K562 (cell line): ENCODE measurements around the gene NLGN4X. TPM values are rescaled to one million over a fixed set of nuclear protein-coding genes. Genes with fewer than 3 reads are reported as not detected.

ENCODE experiments used
- ATAC-seq: fragments of 200-7000 bp; cut with Tn5 transposase; 3 replicates; pipeline ENCODE4 v1.9.1; 2020; ENCODE audit warnings: moderate library complexity
- BruUV-seq: library from RNA; stranded (reverse); fragments of 400-500 nt; replicated peaks from 2 replicates; lab custom pipeline; 2021; lab: Mats Ljungman, UMichigan
- CTCF ChIA-PET: fragments of 300-600 bp; formaldehyde crosslinking; extraction: SDS; loops from one replicate; lab custom pipeline; 2021; ENCODE audit warnings: low intra/inter-chr PET ratio; lab: Yijun Ruan, JAX
- POLR2A ChIA-PET: fragments of 300-600, 350-650 bp; sonication (Branson Sonifier 250); formaldehyde crosslinking; extraction: SDS; loops from one replicate; lab custom pipeline; 2021; ENCODE audit warnings: antibody characterized with exemption, inconsistent platforms; lab: Yijun Ruan, JAX
- DNase-seq, 4 experiments: peaks; one replicate each; pipeline versions ENCODE4 v3.0.0 to v3.0.0-alpha.2; 2011 to 2018; ENCODE audit warnings: low spot score in 3 of 4, mixed read lengths in 3 of 4; ENCODE audit errors: extremely low read depth in 1 of 4
- FAIRE-seq: peaks from 2 replicates; lab custom pipeline; 2011; peaks lifted over from hg19 to GRCh38; lab: Jason Lieb, UNC
- H2AFZ ChIP-seq: 2 replicates; pipeline ENCODE4 v1.6.0; 2011; ENCODE audit warnings: low read depth, low read length, control low read depth, inconsistent platforms
- H3K27ac ChIP-seq: fragments of 200-600 bp; 3 replicates; pipeline ENCODE4 v1.8.0; 2011; ENCODE audit warnings: low read depth, mild to moderate bottlenecking, control low read depth, inconsistent platforms, low read length, moderate library complexity, mixed read lengths; ENCODE audit errors: extremely low read depth
- H3K27me3 ChIP-seq, 2 experiments: fragments of 300-600 bp in 1 of 2; 2 replicates in 1 of 2; 3 replicates in 1 of 2; pipeline versions ENCODE4 v1.6.0 to v1.8.0; 2011; ENCODE audit warnings: inconsistent platforms in 2 of 2, low read length in 2 of 2, mild to moderate bottlenecking in 1 of 2, mixed read lengths in 1 of 2, moderate library complexity in 1 of 2; ENCODE audit not compliant: control insufficient read depth in 2 of 2, insufficient read depth in 2 of 2
- H3K36me3 ChIP-seq: fragments of 300-600 bp; 3 replicates; pipeline ENCODE4 v1.8.0; 2011; ENCODE audit warnings: mild to moderate bottlenecking, low read length, inconsistent platforms; ENCODE audit not compliant: control insufficient read depth, insufficient read depth
- H3K4me1 ChIP-seq, 2 experiments: fragments of 200-600 bp in 1 of 2; replicated peaks in 1 of 2; 2 replicates in 1 of 2; 3 replicates in 1 of 2; pipeline versions ENCODE4 v1.5.1 to v1.8.0; 2011; ENCODE audit warnings: inconsistent platforms in 2 of 2, low read length in 2 of 2, mild to moderate bottlenecking in 1 of 2, mixed read lengths in 1 of 2, moderate library complexity in 1 of 2; ENCODE audit not compliant: control insufficient read depth in 2 of 2, insufficient read depth in 2 of 2
- H3K4me2 ChIP-seq: 2 replicates; pipeline ENCODE4 v1.6.1; 2011; ENCODE audit warnings: low read length, control low read depth, inconsistent platforms, mixed read lengths; ENCODE audit not compliant: insufficient read depth
- H3K4me3 ChIP-seq: fragments of 200-600 bp; sonication (generic), shearing (Covaris generic); 2 replicates; pipeline ENCODE4 v1.5.1; 2016; ENCODE audit warnings: control low read depth, inconsistent platforms
- H3K79me2 ChIP-seq: fragments of 200-600 bp; 3 replicates; pipeline ENCODE4 v1.8.0; 2011; ENCODE audit warnings: low read length, inconsistent platforms; ENCODE audit not compliant: control insufficient read depth, insufficient read depth
- H3K9ac ChIP-seq, 2 experiments: 2 replicates each; pipeline versions ENCODE4 v1.6.0 to v1.6.1; 2011; ENCODE audit warnings: low read depth in 2 of 2, low read length in 2 of 2, control low read depth in 1 of 2, inconsistent platforms in 1 of 2, mild to moderate bottlenecking in 1 of 2, mixed read lengths in 1 of 2; ENCODE audit not compliant: insufficient read depth in 1 of 2
- H3K9me1 ChIP-seq: one replicate; pipeline ENCODE4 v1.6.0; 2011; ENCODE audit warnings: inconsistent platforms, mild to moderate bottlenecking, low read length, moderate library complexity; ENCODE audit not compliant: control insufficient read depth, insufficient read depth
- H3K9me3 ChIP-seq: replicated peaks from 2 replicates; pipeline ENCODE4 v1.5.1; 2011; ENCODE audit warnings: low read depth, low read length, inconsistent platforms; ENCODE audit not compliant: control insufficient read depth, insufficient read depth
- H4K20me1 ChIP-seq: replicated peaks from 2 replicates; pipeline ENCODE4 v1.6.1; 2011; ENCODE audit warnings: low read length, inconsistent platforms, mixed read lengths; ENCODE audit not compliant: control insufficient read depth, insufficient read depth
- ATF1 ChIP-seq, 2 experiments: fragments of 450-650 bp in 1 of 2; IDR thresholded peaks; 2 replicates each; pipeline ENCODE4 v1.6.1; 2016; ENCODE audit warnings: missing compliant biosample characterization in 1 of 2, missing genetic modification characterization in 1 of 2
- ATF7 ChIP-seq: fragments of 450-650 bp; IDR thresholded peaks from 2 replicates; pipeline ENCODE4 v1.7.1; 2014; ENCODE audit warnings: mild to moderate bottlenecking, moderate library complexity
- E2F8 ChIP-seq: fragments of 450-650 bp; IDR thresholded peaks from 2 replicates; pipeline ENCODE4 v1.7.1; 2018; ENCODE audit warnings: mild to moderate bottlenecking, low read depth; ENCODE audit not compliant: partially characterized antibody
- MBD2 ChIP-seq: sonication (generic); IDR thresholded peaks from 2 replicates; pipeline ENCODE4 v1.6.1; 2016; ENCODE audit warnings: low read depth, borderline replicate concordance
- NFXL1 ChIP-seq: fragments of 450-650 bp; formaldehyde crosslinking; IDR thresholded peaks from 2 replicates; pipeline ENCODE4 v1.4.0; 2021; ENCODE audit warnings: mild to moderate bottlenecking
- OTX1 ChIP-seq: fragments of 450-650 bp; formaldehyde crosslinking; IDR thresholded peaks from 2 replicates; pipeline ENCODE4 v1.4.0; 2022; ENCODE audit warnings: mild to moderate bottlenecking
- PPARD ChIP-seq: fragments of 250-450 bp; sonication (Bioruptor Pico); IDR thresholded peaks from 2 replicates; pipeline ENCODE4 v1.8.0; 2022; ENCODE audit warnings: inconsistent platforms, mild to moderate bottlenecking, moderate library complexity
- RAD21 ChIP-seq, 2 experiments: fragments of 250-450 bp in 1 of 2; fragments of 450-650 bp in 1 of 2; sonication (Bioruptor Pico) in 1 of 2; formaldehyde crosslinking in 1 of 2; IDR thresholded peaks in 1 of 2; conservative IDR thresholded peaks in 1 of 2; 2 replicates each; pipeline versions ENCODE4 v1.4.0 to v1.8.0; 2020 to 2022; ENCODE audit warnings: mild to moderate bottlenecking in 2 of 2, moderate library complexity in 1 of 2
- TRIM28 ChIP-seq: fragments of 450-650 bp; IDR thresholded peaks from 2 replicates; pipeline ENCODE4 v1.6.1; 2017
- U2AF1 ChIP-seq: fragments of 200-400 bp; formaldehyde crosslinking; optimal IDR thresholded peaks from 2 replicates; pipeline ENCODE3; 2017; ENCODE audit warnings: mild to moderate bottlenecking, low read depth, low read length, moderate library complexity
- ZNF398 ChIP-seq: fragments of 250-450 bp; sonication (Bioruptor Pico); IDR thresholded peaks from 2 replicates; pipeline ENCODE4 v1.8.0; 2021; ENCODE audit warnings: moderate library complexity, mild to moderate bottlenecking, inconsistent platforms
- ZNF77 ChIP-seq: fragments of 250-450 bp; sonication (Bioruptor Pico); IDR thresholded peaks from 2 replicates; pipeline ENCODE4 v1.5.0; 2020
- ZZZ3 ChIP-seq: fragments of 450-650 bp; IDR thresholded peaks from 2 replicates; pipeline ENCODE4 v1.6.1; 2016; ENCODE audit warnings: antibody characterized with exemption, mild to moderate bottlenecking, moderate library complexity
- WGBS: fragments of 100-300 bp; shearing (Covaris generic); methylation state at CpG from one replicate; pipeline ENCODE4 v1.1.6; 2016; ENCODE audit warnings: low coverage, mixed read lengths; ENCODE audit not compliant: insufficient coverage; ENCODE audit errors: missing lambda C conversion rate; 5-methylcytosine and 5-hydroxymethylcytosine counted together
- in situ Hi-C: fragments of 300-500 bp; cut with MboI; formaldehyde crosslinking; loops from 4 replicates; pipeline ENCODE4 v1.15.0; 2018; ENCODE audit warnings: inconsistent platforms, mixed read lengths
- intact Hi-C: fragments of 100-400 bp; cut with micrococcal nuclease; formaldehyde crosslinking; loops from 2 replicates; pipeline ENCODE4 v1.14.2; 2022
- polyA plus RNA-seq, 8 experiments: library from polyadenylated mRNA; depleted of rRNA in 4 of 8; stranded (reverse) in 5 of 8; unstranded in 3 of 8; fragments of >200 nt; fragmentation: Nextera tagmentation in 2 of 8; fragmentation: Illumina TruSeq in 1 of 8; extraction: Ambion mirVana in 2 of 8; extraction: Trizol in 1 of 8; gene quantifications; 2 replicates each; pipeline versions ENCODE4 v1.2.1 to v1.2.3, GENCODE V29; 2011 to 2014; ENCODE audit warnings: inconsistent platforms in 1 of 8, missing spikeins in 1 of 8
- total RNA-seq, 7 experiments: library from RNA; depleted of rRNA in 6 of 7; stranded (reverse); fragments of >200 nt in 6 of 7; fragmentation: Illumina TruSeq in 2 of 7; extraction: Trizol in 2 of 7; gene quantifications; 2 replicates each; pipeline versions ENCODE4 v1.2.1 to v1.2.3, GENCODE V29; 2011 to 2021; ENCODE audit warnings: low replicate concordance in 1 of 7
- TF ChIP-seq, protein P1 (sequence below): fragments of 450-650 bp; formaldehyde crosslinking; IDR thresholded peaks from 2 replicates; pipeline ENCODE4 v1.4.0; 2020; ENCODE audit warnings: mild to moderate bottlenecking
- TF ChIP-seq, protein P2 (sequence below): sonication (generic); IDR thresholded peaks from 2 replicates; pipeline ENCODE4 v1.6.1; 2016

Gene NLGN4X
- total and polyA plus RNA-seq, 9 of the 15 experiments (the other 6 are each of a cell fraction or from before 2014, with no cell fraction given), result 0.07 TPM; not detected in 8

DNA sequence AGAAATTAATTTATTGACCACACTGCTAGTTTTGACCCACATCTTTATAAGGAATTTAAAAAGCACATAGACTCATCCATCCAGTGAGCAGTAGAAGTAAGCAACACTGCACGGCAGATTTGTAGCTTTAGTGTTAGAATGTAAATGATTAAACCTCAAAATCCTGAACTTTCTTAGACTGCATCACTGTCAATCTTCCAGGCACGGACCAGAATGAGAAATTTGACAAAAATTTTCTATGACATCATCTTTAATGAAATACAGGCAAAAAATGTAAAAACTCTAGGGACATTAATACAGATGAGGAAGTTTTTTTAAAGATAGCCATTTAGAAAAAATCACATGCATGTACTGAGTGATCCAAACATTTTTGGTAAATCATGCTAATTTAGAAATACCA, 29.2 kb downstream of the NLGN4X start:
- ChIA-PET POLR2A (no interaction called here), CTCF (no interaction called here)
- Histone ChIP-seq H3K4me2 (no peak overlapping the region), H3K9me1 (no peaks in the 10 kb centered on the region), H2AFZ (no peak overlapping the region), H3K4me3 (no peak overlapping the region), H3K9me3 (no peaks in the 10 kb centered on the region), H3K27ac (no peak overlapping the region), H3K27me3 (no peaks in the 10 kb centered on the region), H3K79me2 (no peaks in the 10 kb centered on the region), H3K9ac (no peak overlapping the region), H3K36me3 (no peaks in the 10 kb centered on the region), H3K4me1 (no peaks in the 10 kb centered on the region), H4K20me1 (no peaks in the 10 kb centered on the region)
- ATAC-seq (no peak), FAIRE-seq (no peak), DNase-seq (no peak)
- TF ChIP-seq PPARD, result no peak
- no peak for TF ChIP-seq MBD2
- TF ChIP-seq, protein P1, sequence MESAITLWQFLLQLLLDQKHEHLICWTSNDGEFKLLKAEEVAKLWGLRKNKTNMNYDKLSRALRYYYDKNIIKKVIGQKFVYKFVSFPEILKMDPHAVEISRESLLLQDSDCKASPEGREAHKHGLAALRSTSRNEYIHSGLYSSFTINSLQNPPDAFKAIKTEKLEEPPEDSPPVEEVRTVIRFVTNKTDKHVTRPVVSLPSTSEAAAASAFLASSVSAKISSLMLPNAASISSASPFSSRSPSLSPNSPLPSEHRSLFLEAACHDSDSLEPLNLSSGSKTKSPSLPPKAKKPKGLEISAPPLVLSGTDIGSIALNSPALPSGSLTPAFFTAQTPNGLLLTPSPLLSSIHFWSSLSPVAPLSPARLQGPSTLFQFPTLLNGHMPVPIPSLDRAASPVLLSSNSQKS (CRISPR knock-in tag), result no peak
- no peak for TF ChIP-seq ZZZ3
- no peak for TF ChIP-seq ATF1 (CRISPR knock-in tag; IDR thresholded peaks at IDR 0.05)
- no peak for TF ChIP-seq ATF1 (tag; IDR thresholded peaks at IDR 0.05)
- no peak for TF ChIP-seq NFXL1
- no peak for TF ChIP-seq ZNF77
- no peak for TF ChIP-seq OTX1
- TF ChIP-seq ATF7, result no peak
- TF ChIP-seq U2AF1, result no peak
- TF ChIP-seq TRIM28, result no peak
- TF ChIP-seq, protein P2, sequence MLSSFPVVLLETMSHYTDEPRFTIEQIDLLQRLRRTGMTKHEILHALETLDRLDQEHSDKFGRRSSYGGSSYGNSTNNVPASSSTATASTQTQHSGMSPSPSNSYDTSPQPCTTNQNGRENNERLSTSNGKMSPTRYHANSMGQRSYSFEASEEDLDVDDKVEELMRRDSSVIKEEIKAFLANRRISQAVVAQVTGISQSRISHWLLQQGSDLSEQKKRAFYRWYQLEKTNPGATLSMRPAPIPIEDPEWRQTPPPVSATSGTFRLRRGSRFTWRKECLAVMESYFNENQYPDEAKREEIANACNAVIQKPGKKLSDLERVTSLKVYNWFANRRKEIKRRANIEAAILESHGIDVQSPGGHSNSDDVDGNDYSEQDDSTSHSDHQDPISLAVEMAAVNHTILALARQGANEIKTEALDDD, result no peak
- no peak for TF ChIP-seq ZNF398 (CRISPR knock-in tag)
- no peak for TF ChIP-seq E2F8
- no peak for TF ChIP-seq RAD21 (CRISPR knock-in tag; conservative IDR thresholded peaks at IDR 0.05 in 1 of 2, IDR thresholded peaks at IDR 0.05 in 1 of 2)
- BruUV-seq, result no TSS peak
- intact Hi-C loops, result no loop called here
- in situ Hi-C loops, result no loop called here
- WGBS, result 0% methylated on average over 2 of the region's 2 CpGs
